GM12873 (cell line): Measurements from ENCODE around the gene CELF2.

ENCODE experiments used
- TF ChIP-seq, protein P1 (sequence below): IDR thresholded peaks from 2 replicates; pipeline ENCODE4 v1.5.1; 2012; ENCODE audit warnings: low read depth, mild to moderate bottlenecking, moderate library complexity, low read length, control low read depth; ENCODE audit not compliant: insufficient read depth; ENCODE audit errors: missing control alignments

Gene CELF2

DNA sequence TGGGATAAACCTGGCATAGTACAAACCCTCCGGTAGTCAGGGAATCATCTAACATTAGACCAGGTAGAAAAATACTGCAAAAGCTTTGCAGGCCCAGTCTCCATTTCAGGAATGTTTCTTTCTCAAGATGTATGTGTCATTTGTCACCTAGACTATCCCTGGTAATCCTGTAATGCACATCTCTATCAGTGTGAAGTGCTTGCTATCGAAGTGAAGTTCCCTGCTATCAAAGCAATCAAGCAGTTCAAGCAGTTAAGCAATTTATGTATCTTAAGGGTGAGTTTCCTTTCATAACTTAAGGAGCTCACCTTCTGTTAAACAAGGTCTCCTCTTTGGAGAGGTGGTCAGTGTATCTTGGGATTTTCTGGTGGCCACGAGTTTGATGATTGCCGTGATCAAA is 47.2 kb downstream of the CELF2 start:
- TF ChIP-seq, protein P1, sequence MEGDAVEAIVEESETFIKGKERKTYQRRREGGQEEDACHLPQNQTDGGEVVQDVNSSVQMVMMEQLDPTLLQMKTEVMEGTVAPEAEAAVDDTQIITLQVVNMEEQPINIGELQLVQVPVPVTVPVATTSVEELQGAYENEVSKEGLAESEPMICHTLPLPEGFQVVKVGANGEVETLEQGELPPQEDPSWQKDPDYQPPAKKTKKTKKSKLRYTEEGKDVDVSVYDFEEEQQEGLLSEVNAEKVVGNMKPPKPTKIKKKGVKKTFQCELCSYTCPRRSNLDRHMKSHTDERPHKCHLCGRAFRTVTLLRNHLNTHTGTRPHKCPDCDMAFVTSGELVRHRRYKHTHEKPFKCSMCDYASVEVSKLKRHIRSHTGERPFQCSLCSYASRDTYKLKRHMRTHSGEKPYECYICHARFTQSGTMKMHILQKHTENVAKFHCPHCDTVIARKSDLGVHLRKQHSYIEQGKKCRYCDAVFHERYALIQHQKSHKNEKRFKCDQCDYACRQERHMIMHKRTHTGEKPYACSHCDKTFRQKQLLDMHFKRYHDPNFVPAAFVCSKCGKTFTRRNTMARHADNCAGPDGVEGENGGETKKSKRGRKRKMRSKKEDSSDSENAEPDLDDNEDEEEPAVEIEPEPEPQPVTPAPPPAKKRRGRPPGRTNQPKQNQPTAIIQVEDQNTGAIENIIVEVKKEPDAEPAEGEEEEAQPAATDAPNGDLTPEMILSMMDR, result no peak

DNA sequence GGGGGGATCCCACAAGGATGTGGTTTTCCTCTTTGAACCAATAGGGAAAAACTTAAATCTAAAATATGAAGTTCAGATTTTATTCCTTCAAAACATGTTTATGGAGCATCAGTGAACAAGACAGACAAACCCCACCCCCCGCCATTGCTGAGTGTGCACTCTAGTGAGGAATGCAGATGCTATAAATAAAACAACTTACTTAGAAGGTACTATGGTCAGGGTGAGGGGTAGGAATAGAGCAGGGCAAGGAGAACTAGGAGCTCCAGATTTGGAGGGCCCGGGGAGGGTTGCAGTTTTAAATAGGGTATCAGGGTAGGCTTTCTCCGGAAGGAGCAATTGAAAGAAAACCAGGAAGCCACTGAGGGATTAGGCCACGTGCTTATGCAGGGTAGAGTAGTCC is 47.9 kb downstream of the CELF2 start:
- TF ChIP-seq, protein P1, result no peak

DNA sequence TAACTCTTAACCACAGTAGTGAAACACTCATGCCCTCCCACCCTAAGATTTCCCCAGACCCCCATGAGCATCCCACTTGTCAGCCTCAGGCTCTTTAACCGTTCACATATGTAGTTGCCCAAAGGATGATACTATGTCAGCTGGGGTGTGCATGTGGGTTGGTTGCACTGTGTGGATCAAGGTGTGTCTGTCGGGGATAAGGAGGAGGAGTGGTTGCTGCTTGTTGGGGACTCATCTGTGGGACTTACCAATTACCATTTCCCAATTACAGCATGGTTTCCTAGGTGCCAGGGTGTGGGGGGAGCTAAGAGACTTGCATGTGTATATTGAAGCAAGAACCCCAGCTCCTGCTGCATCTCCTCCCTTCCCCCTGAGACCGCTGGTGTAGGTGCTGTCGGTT is 48.8 kb downstream of the CELF2 start:
- TF ChIP-seq, protein P1, result no peak

DNA sequence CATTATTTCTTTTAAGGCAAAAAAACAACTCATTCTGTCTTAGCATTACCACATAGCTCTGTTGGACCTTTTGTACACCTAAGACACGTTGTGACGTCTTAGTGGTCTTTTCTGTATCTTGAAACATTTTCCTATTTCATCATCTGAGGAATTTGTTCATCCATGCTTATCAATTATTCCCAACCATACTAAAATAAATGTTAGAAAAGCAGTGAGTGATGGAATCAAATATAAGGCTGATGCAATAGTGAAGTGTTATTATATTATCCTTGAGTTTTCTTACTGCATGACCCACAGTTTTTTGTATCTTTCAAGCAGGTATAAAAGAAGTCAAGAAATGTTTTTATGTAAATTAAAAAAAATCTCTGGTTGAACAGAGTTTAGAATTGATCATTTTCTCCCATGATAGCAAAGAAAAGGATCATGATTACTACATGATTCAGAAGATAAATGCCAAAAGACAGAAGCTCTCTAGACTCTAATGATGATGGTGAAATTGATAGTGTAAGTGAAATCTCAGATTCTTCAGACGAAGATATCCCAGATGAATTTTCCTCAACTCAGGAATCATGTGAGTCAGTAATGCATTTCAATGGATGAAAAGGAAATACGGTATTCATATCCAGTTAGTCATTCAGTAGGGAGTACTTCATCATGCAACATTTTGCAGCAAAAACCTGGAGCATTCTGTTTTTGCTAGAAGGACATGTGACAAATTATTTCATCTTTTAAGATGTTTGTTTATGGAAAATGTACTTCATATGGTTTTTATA is 51.4 kb downstream of the CELF2 start:
- TF ChIP-seq, protein P1, result no peak

DNA sequence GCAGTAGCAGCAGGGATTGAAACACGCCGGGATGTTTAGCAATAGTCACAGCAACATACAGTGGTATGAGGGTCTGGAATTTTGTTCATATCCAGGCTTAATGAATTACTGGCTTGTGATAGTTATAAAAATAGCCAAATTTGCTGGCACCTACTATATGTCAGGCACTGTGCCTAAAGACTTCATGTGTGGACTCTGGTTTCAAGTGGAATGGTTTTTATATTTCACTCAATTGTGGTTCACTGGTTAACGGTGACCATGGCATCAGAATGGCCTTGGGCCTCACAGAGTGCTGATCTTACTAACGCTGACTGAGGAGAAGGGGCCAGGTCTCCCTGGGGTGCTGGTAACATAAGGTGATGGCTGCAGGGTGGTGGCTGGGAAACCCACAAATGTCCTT is 55.7 kb downstream of the CELF2 start:
- TF ChIP-seq, protein P1, result no peak

DNA sequence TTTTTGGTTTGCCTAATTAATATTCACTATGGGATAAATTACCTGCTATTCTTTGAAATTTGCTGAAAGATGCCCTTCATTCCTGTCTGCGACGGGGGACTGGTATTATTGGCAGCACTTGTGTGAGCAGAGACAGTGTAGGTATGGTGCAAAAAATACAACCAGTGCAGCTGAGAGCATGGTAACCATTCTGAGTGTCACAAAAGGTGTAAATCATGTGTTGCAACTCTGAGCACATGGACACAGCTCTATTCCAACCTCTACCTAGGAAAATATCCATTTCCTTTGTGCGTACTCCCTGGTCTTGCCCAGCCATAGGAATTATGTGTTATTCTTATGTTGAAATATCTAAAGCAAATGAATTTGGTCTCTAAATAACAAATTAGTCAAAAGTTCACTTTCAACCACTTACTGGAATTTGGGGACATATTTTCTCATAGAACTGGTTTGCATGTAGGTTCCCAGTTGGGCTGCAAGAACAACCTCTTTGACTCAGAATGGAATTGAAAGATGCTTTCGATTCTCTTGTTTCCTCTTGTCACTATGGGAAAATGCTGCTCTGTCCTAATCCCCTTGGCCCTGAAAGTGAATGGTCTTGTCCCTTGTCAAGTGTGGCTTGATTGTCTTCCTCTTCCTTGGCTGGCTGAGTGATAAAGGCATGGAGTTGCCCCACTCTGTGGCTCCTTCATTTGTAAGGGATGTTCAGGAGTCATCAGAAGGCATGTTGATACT is 57.0 kb downstream of the CELF2 start:
- TF ChIP-seq, protein P1, result no peak

DNA sequence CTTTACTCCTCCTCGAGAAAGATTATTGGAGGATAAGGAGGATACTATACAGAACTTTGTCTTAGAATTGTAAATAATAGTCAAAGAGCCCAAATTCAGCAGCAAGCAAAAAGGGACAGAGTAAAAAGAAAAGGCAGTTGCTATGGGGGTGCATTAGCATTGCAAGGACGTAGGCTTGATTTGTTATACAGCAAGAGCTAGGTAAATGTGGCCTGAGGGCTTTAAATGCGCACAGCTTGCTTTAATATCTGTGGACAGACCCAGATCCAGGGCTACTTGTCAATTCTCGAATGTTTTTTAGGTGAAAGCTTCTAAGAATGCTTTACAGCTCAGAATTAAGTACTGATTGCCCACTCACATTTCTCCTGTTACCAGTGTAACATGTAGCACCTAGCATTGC is 58.5 kb downstream of the CELF2 start:
- TF ChIP-seq, protein P1, result no peak
